ENCODE results near the gene SF3B6. TPM values are rescaled to one million over a fixed set of nuclear protein-coding genes. Genes with fewer than 3 reads are reported as not detected.

Gene SF3B6
- polyA plus RNA-seq (2011; rRNA removed) (209 and 272 TPM in 2 replicates), polyA minus RNA-seq (2011; rRNA and poly(A)+ RNA removed) (22.8 and 35.4 TPM in 2 replicates)

GRCh38 chr2:24075915-24076848 lies at the start of gene SF3B6:
Gene SF3B6, minus strand, starts transcription at chr2:24076326. Its CDS starts 97 bp downstream, at chr2:24076229.
- Histone ChIP-seq H3K9me3 (ENCODE audit: control insufficient read depth, insufficient read depth, low read length) (no peaks in the 10 kb centered on the region; the same call in 1 of the 2 replicates), H3K4me3 (ENCODE audit: low read depth, low read length) (peak within 1 kb of the TSS; percentile 98), H3K27me3 (ENCODE audit: control insufficient read depth, insufficient read depth, low read length) (no peaks in the 10 kb centered on the region), H3K27ac (ENCODE audit: low read depth, low read length) (peak within 1 kb of the TSS; percentile 88)
- DNase-seq (ENCODE audit: low read depth, low spot score): peak; percentile 96
- ChIA-PET POLR2A (interaction anchor here (0.5 to 2.5 kb wide), 9 partner anchors 9 to 306 kb away, joined by 4 to 18 read pairs (median 7); partner anchors contain the start of genes ATAD2B, FAM228B, FKBP1B and ITSN2), CTCF (interaction anchor here (0.9 to 1.0 kb wide), 2 partner anchors 9 to 148 kb away, joined by 5 to 9 read pairs; partner anchors contain the start of gene TP53I3)
- TF ChIP-seq CTCF (IDR thresholded peaks at IDR 0.05; ENCODE audit: low read depth, low read length): no peak

GRCh38 chr2:24123922-24124580 lies 47.9 kb upstream of the SF3B6 start:
- peak overlapping the region; percentile 82 for H3K4me3 ChIP-seq (ENCODE audit: low read depth, low read length)
- H3K27me3 ChIP-seq (ENCODE audit: control insufficient read depth, insufficient read depth, low read length): no peaks in the 10 kb centered on the region
- DNase-seq (ENCODE audit: low read depth, low spot score): no peak
- no peaks in the 10 kb centered on the region for H3K9me3 ChIP-seq (ENCODE audit: control insufficient read depth, insufficient read depth, low read length)
- POLR2A ChIA-PET: interaction anchor here (1.0 to 1.9 kb wide), 4 partner anchors 16 to 197 kb away, joined by 3 to 6 read pairs (median 4); partner anchors contain the start of genes ATAD2B and TP53I3
- no peak for TF ChIP-seq CTCF (IDR thresholded peaks at IDR 0.05; ENCODE audit: low read depth, low read length)
- H3K27ac ChIP-seq (ENCODE audit: low read depth, low read length): peak overlapping the region; percentile 59
- CTCF ChIA-PET: interaction anchor here (1.3 kb wide), 1 partner anchor 40 kb away, joined by 6 read pairs; the partner anchor contains the start of gene TP53I3

- ChIA-PET CTCF (interaction anchor here (1.2 to 1.5 kb wide), 3 partner anchors 39 to 299 kb away, joined by 5 to 6 read pairs (median 5); partner anchors contain the start of gene TP53I3), POLR2A (interaction anchor here (0.8 to 1.9 kb wide), 5 partner anchors 15 to 196 kb away, joined by 3 to 6 read pairs (median 4); partner anchors contain the start of genes ATAD2B and TP53I3)
- Histone ChIP-seq H3K9me3 (ENCODE audit: control insufficient read depth, insufficient read depth, low read length) (no peaks in the 10 kb centered on the region), H3K27me3 (ENCODE audit: control insufficient read depth, insufficient read depth, low read length) (no peaks in the 10 kb centered on the region), H3K27ac (ENCODE audit: low read depth, low read length) (peak within 1 kb of the TSS; percentile 59), H3K4me3 (ENCODE audit: low read depth, low read length) (peak within 1 kb of the TSS; percentile 82)
- TF ChIP-seq CTCF (IDR thresholded peaks at IDR 0.05; ENCODE audit: low read depth, low read length): no peak
- DNase-seq (ENCODE audit: low read depth, low spot score): peak; percentile 44
These were observed 47.2 kb upstream of the SF3B6 start, which contains the start of the genes FAM228B and PFN4 for GRCh38 chr2:24123195-24123921. Gene FAM228B, plus strand, starts transcription at chr2:24123469. Its CDS starts 893 bp downstream, at chr2:24124362. Gene PFN4, minus strand, starts transcription at chr2:24123334. Its CDS starts 799 bp downstream, at chr2:24122535.

GRCh38 chr2:24122366-24123194 lies 46.5 kb upstream of the SF3B6 start:
- peak overlapping the region; percentile 82 for H3K4me3 ChIP-seq (ENCODE audit: low read depth, low read length)
- no peak for DNase-seq (ENCODE audit: low read depth, low spot score)
- H3K9me3 ChIP-seq (ENCODE audit: control insufficient read depth, insufficient read depth, low read length): no peaks in the 10 kb centered on the region
- H3K27ac ChIP-seq (ENCODE audit: low read depth, low read length): no peak overlapping the region
- POLR2A ChIA-PET: interaction anchor here (0.8 to 1.9 kb wide), 3 partner anchors 38 to 195 kb away, joined by 3 to 6 read pairs (median 4); partner anchors contain the start of gene TP53I3
- no peaks in the 10 kb centered on the region for H3K27me3 ChIP-seq (ENCODE audit: control insufficient read depth, insufficient read depth, low read length)
- no peak for TF ChIP-seq CTCF (IDR thresholded peaks at IDR 0.05; ENCODE audit: low read depth, low read length)
- CTCF ChIA-PET: interaction anchor here (1.2 to 1.5 kb wide), 2 partner anchors 39 to 298 kb away, joined by 5 read pairs; no protein-coding TSS in a partner anchor
